OCI-LY1 (cell line): Measurements from ENCODE around the gene HIPK1.

Experiments
- EZH2 ChIP-seq: fragments of 200-600 bp; sonication (generic), shearing (Covaris generic); IDR thresholded peaks from 2 replicates; pipeline ENCODE4 v1.8.0; 2017; ENCODE audit warnings: borderline replicate concordance, mixed run types, mild to moderate bottlenecking, antibody characterized with exemption, low read length, moderate library complexity, mixed read lengths
- TF ChIP-seq, protein P1 (sequence below): fragments of 200-600 bp; sonication (generic), shearing (Covaris generic); IDR thresholded peaks from 2 replicates; pipeline ENCODE4 v1.5.1; 2017; ENCODE audit warnings: mild to moderate bottlenecking, antibody characterized with exemption, low read length, moderate library complexity, mixed read lengths

DNA sequence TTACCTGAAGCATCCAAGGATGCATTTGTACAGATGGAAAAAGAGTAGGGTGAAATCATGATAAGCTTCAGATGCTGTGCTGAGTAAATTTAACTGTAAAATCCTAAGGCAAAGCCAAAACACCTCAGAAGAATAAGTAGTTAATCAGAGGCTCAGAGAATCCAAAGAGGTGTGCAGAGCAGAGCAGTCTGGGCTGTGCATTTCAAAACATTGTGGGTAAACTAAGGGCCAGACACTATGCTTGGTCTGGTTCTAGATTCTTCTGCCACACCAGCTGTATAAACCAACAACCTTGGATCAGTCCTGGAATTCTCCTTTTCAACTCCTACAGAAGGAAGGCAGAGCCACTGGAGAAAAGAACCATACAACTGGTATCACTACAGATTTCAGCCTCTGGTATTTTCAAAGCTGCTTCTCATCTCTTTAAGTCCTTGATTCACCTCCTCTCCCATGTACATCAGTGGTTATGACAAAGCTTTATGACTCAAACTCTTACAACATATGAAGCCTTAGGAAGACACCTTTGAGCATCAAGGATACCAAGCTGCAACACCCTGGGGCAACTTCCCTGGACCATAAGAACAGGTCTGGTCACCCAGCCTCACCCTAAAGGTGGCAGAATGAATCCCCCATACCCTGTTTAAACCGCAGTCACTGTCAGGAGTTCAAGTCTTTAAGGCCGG, 11.6 kb upstream of the HIPK1 start:
- TF ChIP-seq, protein P1, sequence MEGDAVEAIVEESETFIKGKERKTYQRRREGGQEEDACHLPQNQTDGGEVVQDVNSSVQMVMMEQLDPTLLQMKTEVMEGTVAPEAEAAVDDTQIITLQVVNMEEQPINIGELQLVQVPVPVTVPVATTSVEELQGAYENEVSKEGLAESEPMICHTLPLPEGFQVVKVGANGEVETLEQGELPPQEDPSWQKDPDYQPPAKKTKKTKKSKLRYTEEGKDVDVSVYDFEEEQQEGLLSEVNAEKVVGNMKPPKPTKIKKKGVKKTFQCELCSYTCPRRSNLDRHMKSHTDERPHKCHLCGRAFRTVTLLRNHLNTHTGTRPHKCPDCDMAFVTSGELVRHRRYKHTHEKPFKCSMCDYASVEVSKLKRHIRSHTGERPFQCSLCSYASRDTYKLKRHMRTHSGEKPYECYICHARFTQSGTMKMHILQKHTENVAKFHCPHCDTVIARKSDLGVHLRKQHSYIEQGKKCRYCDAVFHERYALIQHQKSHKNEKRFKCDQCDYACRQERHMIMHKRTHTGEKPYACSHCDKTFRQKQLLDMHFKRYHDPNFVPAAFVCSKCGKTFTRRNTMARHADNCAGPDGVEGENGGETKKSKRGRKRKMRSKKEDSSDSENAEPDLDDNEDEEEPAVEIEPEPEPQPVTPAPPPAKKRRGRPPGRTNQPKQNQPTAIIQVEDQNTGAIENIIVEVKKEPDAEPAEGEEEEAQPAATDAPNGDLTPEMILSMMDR, result no peak
- TF ChIP-seq EZH2, result no peak
